ENCODE results near the gene SDC3. TPM values are rescaled to one million over a fixed set of nuclear protein-coding genes. Genes with fewer than 3 reads are reported as not detected.
A peak's percentile ranks its signal among the peaks of the same experiment; 100 is the strongest.

Gene SDC3
- total and polyA plus RNA-seq, 7 donors = 3.3 to 11.6 (median 6.8) TPM

- Histone ChIP-seq H3K27me3 (ENCODE audit: insufficient read depth in 3 of 3, low read length in 2 of 3) (peaks cover 0 to 21% (median 3%) of the 10 kb centered on the region in 3 donors), H3K4me1 (no peaks in the 10 kb centered on the region), H3K27ac (no peak overlapping the region), H3K36me3 (ENCODE audit: insufficient read depth in 1 of 2, low read depth in 1 of 2) (no peaks in the 10 kb centered on the region), H3K4me3 (no peak overlapping the region), H3K9me3 (no peaks in the 10 kb centered on the region)
- 62 to 68% (median 67%) methylated on average over 5 of the region's 5 CpGs for WGBS, 3 donors
- no peak for TF ChIP-seq CTCF (IDR thresholded peaks at IDR 0.05)
- DNase-seq (no peak), ATAC-seq (no peak)
- intact Hi-C loops (cut with DNase I) = no loop called here
Measured at GRCh38 chr1:30848130-30848529, 60.4 kb downstream of the SDC3 start.

- TF ChIP-seq CTCF (IDR thresholded peaks at IDR 0.05) = no peak
- peaks cover 0 to 21% (median 3%) of the 10 kb centered on the region in 3 donors for H3K27me3 ChIP-seq (ENCODE audit: insufficient read depth in 3 of 3, low read length in 2 of 3)
- ATAC-seq (peak; percentile 40 to 73 (median 58)), DNase-seq (peak; percentile 75 to 82)
- H3K27ac ChIP-seq = peak overlapping the region; percentile 71
- no peaks in the 10 kb centered on the region for H3K9me3 ChIP-seq
- H3K36me3 ChIP-seq (ENCODE audit: insufficient read depth in 1 of 2, low read depth in 1 of 2) = no peaks in the 10 kb centered on the region
- H3K4me3 ChIP-seq = no peak overlapping the region
- WGBS, 3 donors = 31 to 36% (median 33%) methylated on average over 15 to 17 of the region's 17 CpGs
- intact Hi-C loops (cut with DNase I) = no loop called here
- H3K4me1 ChIP-seq = no peaks in the 10 kb centered on the region
Measured at GRCh38 chr1:30847358-30847972, 61.1 kb downstream of the SDC3 start.

GRCh38 chr1:30846587-30846986 lies 62.0 kb downstream of the SDC3 start:
- H3K27me3 ChIP-seq (ENCODE audit: insufficient read depth in 3 of 3, low read length in 2 of 3) = peaks cover 0 to 21% (median 3%) of the 10 kb centered on the region in 3 donors
- H3K4me1 ChIP-seq = no peaks in the 10 kb centered on the region
- H3K4me3 ChIP-seq = no peak overlapping the region
- DNase-seq (no peak), ATAC-seq (no peak)
- intact Hi-C loops (cut with DNase I) = no loop called here
- H3K36me3 ChIP-seq (ENCODE audit: insufficient read depth in 1 of 2, low read depth in 1 of 2) = no peaks in the 10 kb centered on the region
- 74 to 79% (median 75%) methylated on average over 6 of the region's 6 CpGs for WGBS, 3 donors
- H3K9me3 ChIP-seq = no peaks in the 10 kb centered on the region
- no peak for TF ChIP-seq CTCF (IDR thresholded peaks at IDR 0.05)
- peak overlapping the region; percentile 71 for H3K27ac ChIP-seq

GRCh38 chr1:30845904-30846290 lies 62.7 kb downstream of the SDC3 start:
- H3K4me1 ChIP-seq = no peaks in the 10 kb centered on the region
- TF ChIP-seq CTCF (IDR thresholded peaks at IDR 0.05) = no peak
- intact Hi-C loops (cut with DNase I) = no loop called here
- 47 to 55% (median 53%) methylated on average over 7 of the region's 7 CpGs for WGBS, 3 donors
- ATAC-seq = no peak
- no peak overlapping the region for H3K27ac ChIP-seq
- no peaks in the 10 kb centered on the region for H3K9me3 ChIP-seq
- H3K36me3 ChIP-seq (ENCODE audit: insufficient read depth in 1 of 2, low read depth in 1 of 2) = no peaks in the 10 kb centered on the region
- peaks cover 0 to 21% (median 3%) of the 10 kb centered on the region in 3 donors for H3K27me3 ChIP-seq (ENCODE audit: insufficient read depth in 3 of 3, low read length in 2 of 3)
- no peak overlapping the region for H3K4me3 ChIP-seq
- no peak for DNase-seq

All from psoas muscle (tissue), 8 donors.